Forelimb muscle (tissue), 1 donor: ENCODE results near the gene TRHDE. TPM values are rescaled to one million over a fixed set of nuclear protein-coding genes. Genes with fewer than 3 reads are reported as not detected.
"Not testable (repeated sequence)": the region's sequence is repeated elsewhere in the genome, so short reads cannot be mapped to it uniquely, and the experiment has no call there.

Experiments used
- DNase-seq: peaks from one replicate; pipeline ENCODE4 v3.0.0-alpha.2; 2013; ENCODE audit warnings: low read depth
- polyA plus RNA-seq: library from polyadenylated mRNA; unstranded; fragments of 120-200 nt; gene quantifications from one replicate; pipeline ENCODE4 v1.2.1, GENCODE V29; 2013; ENCODE audit not compliant: insufficient read length

The TRHDE gene
- polyA plus RNA-seq, 1 donor, result 0.40 TPM

GRCh38 chr12:72631926-72632685, 359.9 kb downstream of the TRHDE start:
- DNase-seq, result no peak

DNA sequence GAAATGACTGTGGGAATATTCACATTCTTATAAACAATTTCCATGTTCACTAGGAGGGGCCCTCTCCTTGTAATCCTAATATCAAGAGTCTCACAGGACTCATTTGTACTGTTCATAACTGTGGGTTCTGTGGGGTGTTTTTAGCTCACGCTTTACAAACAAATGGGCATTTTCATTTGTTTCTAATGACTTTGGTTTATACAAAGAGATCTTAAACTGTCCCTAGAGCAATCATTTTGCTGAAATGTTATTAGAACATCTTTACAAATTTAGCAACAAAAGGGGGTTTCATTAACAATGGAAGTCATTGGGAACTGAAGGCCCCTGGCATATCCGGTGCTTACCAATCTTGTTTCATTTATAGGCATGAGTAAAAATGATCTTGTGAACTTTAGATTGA, 370.5 kb downstream of the TRHDE start:
- no peak for DNase-seq

DNA sequence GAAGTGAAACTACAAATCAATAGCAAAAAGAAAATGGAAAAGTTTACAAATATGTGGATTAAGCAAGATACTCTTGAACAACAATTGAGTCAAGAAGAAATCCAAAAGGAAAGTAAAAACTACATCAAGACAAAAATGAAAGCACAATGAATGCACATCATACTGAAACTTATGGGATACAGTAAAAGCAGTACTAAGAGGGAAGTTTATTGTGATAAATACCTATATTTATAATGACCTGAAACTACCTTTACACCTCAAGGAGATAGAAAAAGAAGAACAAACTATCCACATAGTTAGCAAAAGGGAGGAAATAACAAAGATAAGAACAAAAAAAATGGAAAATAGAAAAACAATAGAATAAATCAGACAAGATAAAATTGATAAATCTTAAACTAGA, 375.0 kb downstream of the TRHDE start:
- DNase-seq, result no peak

GRCh38 chr12:72658615-72659014, 386.4 kb downstream of the TRHDE start:
- no peak for DNase-seq

DNA sequence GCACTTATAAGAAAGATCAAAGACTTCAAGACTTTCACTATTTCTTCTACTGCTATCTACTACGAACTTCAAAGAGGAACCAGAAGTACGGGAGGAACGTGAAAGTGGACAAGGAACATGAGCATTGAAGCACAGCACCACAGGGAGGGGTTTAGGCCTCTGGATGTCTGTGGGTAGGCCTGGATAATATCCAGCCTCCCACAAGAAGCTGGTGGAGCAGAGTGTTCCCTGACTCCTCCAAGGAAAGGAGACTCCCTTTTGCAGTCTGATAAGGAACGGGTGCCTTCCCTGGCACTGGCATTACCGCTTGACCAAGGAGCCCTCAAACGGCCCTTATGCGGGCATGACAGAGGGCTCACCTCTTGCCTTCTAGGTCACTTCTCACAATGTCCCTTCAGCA, 388.0 kb downstream of the TRHDE start:
- not testable (repeated sequence) for DNase-seq

DNA sequence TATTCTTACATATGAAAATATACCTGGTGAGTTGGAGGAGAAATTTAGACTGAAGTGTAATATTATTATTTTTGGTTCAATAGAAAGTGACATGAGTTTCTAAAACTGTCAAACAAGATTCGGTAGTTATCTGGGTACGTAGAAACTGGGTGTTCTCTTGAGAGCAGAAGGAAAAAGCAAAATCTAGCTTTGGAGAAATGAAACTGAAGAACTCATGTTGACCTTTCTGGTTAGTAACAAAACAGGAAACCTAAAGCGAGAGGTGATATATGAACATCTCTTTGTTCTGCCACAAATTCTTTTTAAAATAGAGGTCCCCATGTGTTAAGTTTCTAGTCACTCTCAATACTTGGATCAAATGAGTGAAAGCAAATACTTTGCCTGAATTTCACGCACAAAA, 401.7 kb downstream of the TRHDE start:
- DNase-seq, result peak; percentile 14

GRCh38 chr12:72676556-72676955, 404.4 kb downstream of the TRHDE start:
- no peak for DNase-seq

DNA sequence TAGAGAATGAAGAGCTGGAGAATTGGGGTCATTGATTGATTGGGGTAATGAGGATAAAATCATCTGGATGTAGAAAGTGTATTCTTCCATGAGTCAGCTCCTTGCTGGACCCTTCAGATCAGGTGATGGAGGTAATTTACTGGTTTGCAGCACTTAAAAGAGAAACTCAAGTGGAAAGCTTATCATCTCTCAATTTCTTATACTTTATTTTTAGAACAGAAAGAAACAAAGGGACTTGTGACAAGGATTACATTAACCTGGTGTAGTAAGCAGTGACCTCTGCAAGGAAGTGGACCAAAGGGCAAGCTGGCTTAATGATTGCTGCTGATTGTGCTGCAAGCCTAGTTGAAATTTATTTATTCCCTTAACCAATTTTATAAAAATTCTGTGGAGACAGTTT, 405.0 kb downstream of the TRHDE start:
- DNase-seq, result no peak

DNA sequence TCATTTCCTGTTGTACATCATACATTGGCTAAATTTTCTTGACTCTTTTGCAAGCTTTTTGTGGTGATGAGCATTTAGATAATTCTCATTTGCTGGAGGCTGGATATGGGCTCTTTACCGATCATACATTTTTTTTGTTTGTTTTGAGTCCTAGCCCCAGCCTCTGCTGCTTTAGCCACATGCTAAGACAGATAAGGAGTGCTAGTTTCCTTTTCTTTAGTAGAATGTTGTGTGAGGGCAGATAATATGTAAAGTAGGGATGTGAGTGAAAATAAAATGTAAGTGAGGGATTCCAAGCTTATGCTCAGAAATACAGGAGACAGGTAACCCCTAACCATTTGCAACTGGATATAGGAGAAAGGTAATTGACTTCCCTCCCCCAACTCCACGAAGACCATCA, 405.7 kb downstream of the TRHDE start:
- DNase-seq, result no peak

GRCh38 chr12:72679147-72679757, 407.1 kb downstream of the TRHDE start:
- DNase-seq, result no peak

DNA sequence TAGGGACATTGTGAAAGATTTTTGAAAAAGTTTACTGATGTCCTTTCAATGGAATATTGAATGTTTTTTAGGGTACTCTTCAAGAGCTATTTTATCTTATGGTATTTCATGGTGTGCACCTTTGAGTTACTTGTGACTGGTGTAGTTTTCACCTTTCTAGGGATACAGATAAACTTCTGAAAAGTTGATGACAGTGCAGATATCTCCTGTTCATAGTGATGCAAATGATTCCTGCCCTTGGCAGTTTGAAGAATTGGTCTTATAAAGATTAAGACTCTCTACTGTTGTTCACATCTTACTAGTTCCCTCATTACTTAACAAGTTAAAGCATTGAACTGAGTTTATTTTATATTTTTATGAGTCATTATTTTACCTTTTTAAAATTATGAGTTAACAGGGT, 408.9 kb downstream of the TRHDE start:
- no peak for DNase-seq

- no peak for DNase-seq
Measured at GRCh38 chr12:72684491-72684890, 412.3 kb downstream of the TRHDE start.

DNA sequence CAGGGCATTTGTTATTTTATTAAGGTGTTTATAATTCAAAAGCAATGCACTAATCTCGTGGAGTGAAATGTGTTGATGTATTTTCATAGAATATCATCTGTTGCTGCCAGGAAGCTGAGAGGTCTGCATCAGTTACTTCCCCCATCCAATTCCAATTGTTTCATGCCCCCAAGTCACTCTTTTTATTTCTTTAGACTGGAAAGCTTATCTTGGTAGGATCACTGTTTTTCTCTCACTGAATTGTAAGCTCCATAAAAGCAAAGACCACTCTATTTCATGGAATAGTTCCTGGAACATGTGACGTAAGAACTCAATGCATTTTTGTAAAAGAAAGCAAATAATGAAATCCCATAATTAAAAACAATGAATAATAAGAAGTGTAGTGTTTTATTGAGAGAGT, 420.2 kb downstream of the TRHDE start:
- DNase-seq, result no peak

GRCh38 chr12:72694193-72694592, 422.0 kb downstream of the TRHDE start:
- DNase-seq, result no peak

DNA sequence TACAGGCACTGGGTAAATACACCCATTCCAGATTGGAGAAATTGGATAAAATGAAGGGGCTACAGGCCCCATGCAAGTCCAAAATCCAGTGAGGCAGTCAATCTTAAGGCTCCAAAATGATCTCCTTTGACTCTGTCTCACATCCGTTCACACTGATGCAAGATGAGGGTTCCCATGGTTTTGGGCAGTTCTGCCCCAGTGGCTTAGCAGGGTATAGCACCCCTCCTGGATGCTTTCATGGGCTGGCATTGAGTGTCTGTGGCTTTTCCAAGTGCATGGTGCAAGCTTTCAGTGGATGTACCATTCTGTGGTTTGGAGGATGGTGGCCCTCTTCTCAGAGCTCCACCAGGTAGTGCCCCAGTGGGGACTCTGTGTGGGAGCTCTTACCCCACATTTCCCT, 427.2 kb downstream of the TRHDE start:
- no peak for DNase-seq

GRCh38 chr12:72712025-72712424, 439.9 kb downstream of the TRHDE start:
- not testable (repeated sequence) for DNase-seq

DNA sequence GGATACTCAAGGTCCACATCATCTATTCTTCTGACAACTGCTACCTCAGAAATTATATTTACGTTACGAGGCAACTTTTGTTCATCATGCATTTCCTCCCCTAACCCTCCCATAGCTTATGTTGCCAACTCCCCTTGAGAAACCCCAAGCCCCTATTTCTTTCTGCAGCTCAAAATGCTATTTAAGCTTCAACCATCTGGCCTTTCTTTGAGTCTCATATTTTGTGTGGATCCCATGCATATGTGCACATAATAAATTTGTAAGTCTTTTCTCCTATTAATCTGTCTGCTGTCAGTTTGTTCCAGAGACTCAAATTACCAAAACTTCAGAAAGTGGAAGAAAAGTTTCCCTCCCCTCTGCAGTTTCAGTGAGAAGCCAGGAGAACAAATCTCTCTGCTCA, 444.1 kb downstream of the TRHDE start:
- no peak for DNase-seq

DNA sequence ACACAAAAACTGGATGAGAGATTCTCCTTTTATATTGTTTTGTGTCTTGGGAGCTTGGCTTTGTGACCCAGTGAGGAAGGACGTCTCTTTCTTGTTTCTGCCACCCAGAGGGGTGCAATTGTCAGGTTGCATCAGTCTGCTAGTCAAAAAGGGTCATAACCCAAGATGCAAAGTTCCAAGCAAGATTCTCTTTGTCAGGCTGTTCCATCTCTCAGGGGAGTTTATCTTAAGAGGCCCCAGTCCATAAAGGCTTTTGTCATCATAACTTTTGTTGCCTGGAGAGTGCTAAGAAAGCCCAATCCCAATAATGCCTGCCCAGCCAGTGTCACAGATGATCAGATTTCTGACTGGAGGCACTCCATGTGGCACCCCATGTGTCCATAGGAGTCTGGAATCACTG, 444.9 kb downstream of the TRHDE start:
- no peak for DNase-seq
